SU-DHL-6 (cell line): ENCODE data around the gene DGKB.

Source experiments
- CTCF ChIP-seq: fragments of 200-600 bp; sonication (generic); IDR thresholded peaks from one replicate; pipeline ENCODE4 v1.5.1; 2017; ENCODE audit warnings: antibody characterized with exemption, mild to moderate bottlenecking, low read length, moderate library complexity; ENCODE audit not compliant: insufficient read depth, poor library complexity, severe bottlenecking
- EZH2phosphoT487 ChIP-seq: fragments of 200-600 bp; sonication (generic), shearing (Covaris generic); conservative IDR thresholded peaks from 2 replicates; pipeline ENCODE4 v1.6.1; 2018; ENCODE audit warnings: mild to moderate bottlenecking, antibody characterized with exemption, low read length, moderate library complexity, mixed read lengths

- TF ChIP-seq CTCF (no peak), EZH2phosphoT487 (no peak)
Observed at GRCh38 chr7:14900051-14900450, 2.5 kb downstream of the DGKB start.
